ENCODE results near the gene PAPSS2.
"Not testable (repeated sequence)": the region's sequence is repeated elsewhere in the genome, so short reads cannot be mapped to it uniquely, and the experiment has no call there.

Gene PAPSS2

GRCh38 chr10:87659571-87660483, at the start of gene PAPSS2:
Gene PAPSS2 (plus strand): TSS chr10:87659878. CDS start chr10:87659982, 104 bp downstream.
- peak; percentile 27 for DNase-seq

- not testable (repeated sequence) for DNase-seq
These were observed 48.3 kb upstream of the PAPSS2 start for GRCh38 chr10:87611341-87611740.

GRCh38 chr10:87612115-87612514, 47.6 kb upstream of the PAPSS2 start:
- DNase-seq, result no peak

- DNase-seq, result no peak
These were observed 45.9 kb upstream of the PAPSS2 start for GRCh38 chr10:87613751-87614150.

GRCh38 chr10:87615856-87616255, 43.8 kb upstream of the PAPSS2 start:
- no peak for DNase-seq

- DNase-seq, result no peak
These were observed 42.2 kb upstream of the PAPSS2 start for GRCh38 chr10:87617503-87617902.

- no peak for DNase-seq
These were observed 40.9 kb upstream of the PAPSS2 start for GRCh38 chr10:87618566-87619423.

- DNase-seq, result no peak
These were observed 40.0 kb upstream of the PAPSS2 start for GRCh38 chr10:87619705-87620104.

- not testable (repeated sequence) for DNase-seq
These were observed 38.2 kb upstream of the PAPSS2 start for GRCh38 chr10:87621440-87621839.

GRCh38 chr10:87622314-87623004, 37.2 kb upstream of the PAPSS2 start:
- no peak for DNase-seq

GRCh38 chr10:87623191-87623590, 36.5 kb upstream of the PAPSS2 start:
- DNase-seq, result no peak

- no peak for DNase-seq
These were observed 34.0 kb upstream of the PAPSS2 start for GRCh38 chr10:87625661-87626060.

GRCh38 chr10:87626422-87626892, 33.2 kb upstream of the PAPSS2 start:
- DNase-seq, result no peak

GRCh38 chr10:87630171-87630570, 29.5 kb upstream of the PAPSS2 start:
- DNase-seq, result no peak

GRCh38 chr10:87632454-87632853, 27.2 kb upstream of the PAPSS2 start:
- DNase-seq, result no peak

GRCh38 chr10:87634311-87634710, 25.4 kb upstream of the PAPSS2 start:
- DNase-seq, result no peak

GRCh38 chr10:87635498-87636312, 24.0 kb upstream of the PAPSS2 start:
- DNase-seq, result no peak

- DNase-seq, result no peak
These were observed 23.3 kb upstream of the PAPSS2 start for GRCh38 chr10:87636313-87636915.

GRCh38 chr10:87639493-87639892, 20.2 kb upstream of the PAPSS2 start:
- DNase-seq, result no peak

- no peak for DNase-seq
These were observed 19.6 kb upstream of the PAPSS2 start for GRCh38 chr10:87640043-87640442.

- no peak for DNase-seq
These were observed 17.2 kb upstream of the PAPSS2 start for GRCh38 chr10:87642486-87642885.

- DNase-seq, result no peak
These were observed 16.7 kb upstream of the PAPSS2 start for GRCh38 chr10:87642988-87643387.
